ENCODE data around the gene CYB561.

The CYB561 gene

GRCh38 chr17:63438092-63439051, 7.7 kb downstream of the CYB561 start:
- no peaks in the 10 kb centered on the region for H3K27me3 ChIP-seq (ENCODE audit: insufficient read depth, low read length)
- 87% methylated on average over 39 of the region's 46 CpGs for WGBS
- H3K9me3 ChIP-seq (ENCODE audit: insufficient read depth, low read depth, low read length), result no peaks in the 10 kb centered on the region
- H3K36me3 ChIP-seq (ENCODE audit: insufficient read depth, low read length), result 0 out of 2 replicates have a peak, but pooled peaks cover 3% of the 10 kb centered on the region
- no peak overlapping the region for H3K4me3 ChIP-seq (ENCODE audit: low read length)
- no peak overlapping the region for H3K27ac ChIP-seq (ENCODE audit: low read depth, low read length)
- H3K4me1 ChIP-seq (ENCODE audit: insufficient read depth, low read length), result no peaks in the 10 kb centered on the region
- H3K9ac ChIP-seq (ENCODE audit: low read depth, low read length), result no peak overlapping the region

DNA sequence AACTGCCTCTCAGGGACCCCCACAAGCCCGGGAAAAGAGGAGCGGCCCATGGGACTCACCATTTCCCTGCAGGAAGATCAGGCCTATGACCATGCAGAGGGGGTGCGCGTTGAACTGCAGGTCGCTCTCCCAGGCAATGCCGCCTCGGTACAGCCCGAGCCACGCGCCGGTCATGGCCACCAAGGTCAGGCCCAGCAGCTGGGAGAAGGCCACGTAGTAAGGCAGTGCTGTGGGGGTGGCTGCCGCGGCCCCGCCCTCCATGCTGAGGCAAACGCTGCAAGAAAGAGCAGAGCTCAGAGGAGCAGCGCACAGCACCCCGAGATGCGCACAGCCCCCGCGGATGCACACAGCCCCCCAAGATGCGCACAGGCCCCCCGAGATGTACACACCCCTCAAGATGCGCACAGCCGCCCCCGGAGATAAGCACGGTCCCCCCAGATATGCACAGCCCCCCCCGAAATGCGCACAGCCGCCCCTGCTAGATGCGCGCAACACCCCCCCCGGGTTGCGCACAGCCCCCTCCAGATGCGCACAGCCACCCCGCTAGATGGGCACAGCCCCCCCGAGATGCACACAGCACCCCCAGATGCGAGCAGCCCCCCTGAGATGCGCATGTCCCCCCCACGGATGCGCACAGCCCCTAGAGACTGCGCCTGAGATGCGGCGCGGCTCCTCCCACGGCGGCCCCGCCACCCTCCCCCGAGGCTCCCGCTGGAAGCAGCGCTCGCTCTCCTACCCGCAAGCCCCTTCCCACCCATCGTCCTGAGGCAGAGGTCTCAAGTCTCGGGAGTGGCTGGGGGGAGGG, 8.6 kb downstream of the CYB561 start:
- Histone ChIP-seq H3K36me3 (ENCODE audit: insufficient read depth, low read length) (0 out of 2 replicates have a peak, but pooled peaks cover 3% of the 10 kb centered on the region), H3K4me1 (ENCODE audit: insufficient read depth, low read length) (no peaks in the 10 kb centered on the region), H3K9me3 (ENCODE audit: insufficient read depth, low read depth, low read length) (no peaks in the 10 kb centered on the region), H3K27me3 (ENCODE audit: insufficient read depth, low read length) (no peaks in the 10 kb centered on the region), H3K4me3 (ENCODE audit: low read length) (no peak overlapping the region), H3K27ac (ENCODE audit: low read depth, low read length) (no peak overlapping the region), H3K9ac (ENCODE audit: low read depth, low read length) (no peak overlapping the region)
- 92% methylated on average over 55 of the region's 55 CpGs for WGBS

DNA sequence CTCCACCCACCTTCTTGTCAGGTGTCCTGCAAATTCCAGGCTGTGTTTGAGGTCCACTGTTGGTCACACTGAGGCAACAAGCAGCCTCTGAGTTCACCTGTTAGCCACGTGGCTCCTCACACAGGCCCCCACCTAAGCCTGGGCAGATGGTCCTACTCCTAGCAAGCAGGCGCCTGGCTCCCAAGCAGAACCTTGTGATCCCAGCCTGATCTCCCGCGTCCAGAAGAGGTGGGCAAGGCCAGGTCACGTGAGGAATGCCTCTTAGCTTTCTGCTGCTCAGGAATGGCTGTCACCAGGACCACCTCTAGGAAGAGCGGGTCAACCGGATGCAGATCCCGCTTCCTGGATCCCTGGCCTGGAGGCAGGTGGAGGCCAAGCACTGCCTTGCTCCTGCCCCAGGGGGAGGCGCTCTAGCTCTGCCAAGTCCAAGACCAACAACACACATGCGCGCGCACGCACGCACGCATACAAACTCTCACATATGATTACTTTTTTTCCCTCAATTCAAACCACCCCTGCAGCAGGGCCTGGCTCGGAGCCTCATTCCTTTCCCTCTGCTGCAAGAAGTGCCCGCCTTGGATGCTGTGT, 9.5 kb downstream of the CYB561 start:
- no peak overlapping the region for H3K4me3 ChIP-seq (ENCODE audit: low read length)
- H3K27me3 ChIP-seq (ENCODE audit: insufficient read depth, low read length), result no peaks in the 10 kb centered on the region
- 87% methylated on average over 17 of the region's 17 CpGs for WGBS
- H3K36me3 ChIP-seq (ENCODE audit: insufficient read depth, low read length), result 0 out of 2 replicates have a peak, but pooled peaks cover 3% of the 10 kb centered on the region
- no peaks in the 10 kb centered on the region for H3K4me1 ChIP-seq (ENCODE audit: insufficient read depth, low read length)
- no peak overlapping the region for H3K9ac ChIP-seq (ENCODE audit: low read depth, low read length)
- no peaks in the 10 kb centered on the region for H3K9me3 ChIP-seq (ENCODE audit: insufficient read depth, low read depth, low read length)
- H3K27ac ChIP-seq (ENCODE audit: low read depth, low read length), result no peak overlapping the region

DNA sequence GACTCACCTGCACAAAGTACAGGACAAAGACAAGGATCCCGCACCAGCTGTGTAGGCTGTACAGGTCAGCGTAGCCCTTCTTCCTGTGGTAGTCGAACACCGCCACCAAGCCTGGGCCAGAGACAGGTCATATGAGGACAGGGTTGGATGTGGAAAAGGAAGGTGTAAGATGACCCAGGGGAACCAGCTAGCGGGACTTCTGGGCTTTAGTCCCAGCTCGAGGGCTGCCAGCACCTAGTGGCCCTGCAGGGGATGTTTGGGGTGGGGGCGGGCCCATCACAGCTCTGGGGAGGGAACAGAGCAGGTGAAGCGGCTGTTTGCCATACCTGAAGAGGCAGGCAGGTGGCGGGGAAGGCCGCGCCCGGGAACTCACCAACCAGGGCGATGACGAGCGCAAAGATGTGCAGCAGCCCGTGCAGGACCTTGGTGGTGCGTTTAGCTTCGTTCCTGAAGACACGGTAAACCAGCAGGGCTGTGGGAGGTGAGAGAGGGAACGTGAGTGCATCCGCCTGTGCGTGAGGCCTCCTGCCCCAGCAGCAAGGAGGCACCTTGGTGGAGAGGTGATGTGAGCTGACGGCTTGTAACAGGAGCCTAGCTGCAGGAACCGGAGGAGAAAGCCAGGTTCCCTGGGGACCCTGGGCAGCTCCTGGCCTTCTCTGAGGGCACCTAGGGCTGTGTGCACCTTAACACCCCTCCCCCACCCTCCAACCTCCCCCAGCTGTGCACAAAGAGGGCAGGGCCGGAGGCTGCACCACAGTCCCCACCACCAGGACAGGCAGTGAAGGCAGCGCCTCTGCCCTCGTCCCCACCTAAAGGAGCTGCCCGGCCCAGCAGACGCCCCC, 10.2 kb downstream of the CYB561 start:
- Histone ChIP-seq H3K9me3 (ENCODE audit: insufficient read depth, low read depth, low read length) (no peaks in the 10 kb centered on the region), H3K27ac (ENCODE audit: low read depth, low read length) (no peak overlapping the region), H3K27me3 (ENCODE audit: insufficient read depth, low read length) (no peaks in the 10 kb centered on the region), H3K9ac (ENCODE audit: low read depth, low read length) (no peak overlapping the region), H3K4me3 (ENCODE audit: low read length) (no peak overlapping the region), H3K36me3 (ENCODE audit: insufficient read depth, low read length) (0 out of 2 replicates have a peak, but pooled peaks cover 3% of the 10 kb centered on the region), H3K4me1 (ENCODE audit: insufficient read depth, low read length) (no peaks in the 10 kb centered on the region)
- 90% methylated on average over 29 of the region's 29 CpGs for WGBS

- no peak overlapping the region for H3K9ac ChIP-seq (ENCODE audit: low read depth, low read length)
Measured at GRCh38 chr17:63434951-63435571, 11.0 kb downstream of the CYB561 start.

GRCh38 chr17:63433746-63434591, 12.1 kb downstream of the CYB561 start:
- H3K4me1 ChIP-seq (ENCODE audit: insufficient read depth, low read length), result no peaks in the 10 kb centered on the region
- no peaks in the 10 kb centered on the region for H3K27me3 ChIP-seq (ENCODE audit: insufficient read depth, low read length)
- H3K9me3 ChIP-seq (ENCODE audit: insufficient read depth, low read depth, low read length), result no peaks in the 10 kb centered on the region
- H3K27ac ChIP-seq (ENCODE audit: low read depth, low read length), result no peak overlapping the region
- no peak overlapping the region for H3K9ac ChIP-seq (ENCODE audit: low read depth, low read length)
- H3K4me3 ChIP-seq (ENCODE audit: low read length), result no peak overlapping the region
- H3K36me3 ChIP-seq (ENCODE audit: insufficient read depth, low read length), result 0 out of 2 replicates have a peak, but pooled peaks cover 3% of the 10 kb centered on the region
- 91% methylated on average over 32 of the region's 32 CpGs for WGBS

More at GRCh38 chr17:63434951-63435571, 11.0 kb downstream of the CYB561 start:
- no peaks in the 10 kb centered on the region for H3K9me3 ChIP-seq (ENCODE audit: insufficient read depth, low read depth, low read length)
- H3K4me3 ChIP-seq (ENCODE audit: low read length), result no peak overlapping the region
- WGBS, result 93% methylated on average over 25 of the region's 25 CpGs
- no peak overlapping the region for H3K27ac ChIP-seq (ENCODE audit: low read depth, low read length)
- H3K4me1 ChIP-seq (ENCODE audit: insufficient read depth, low read length), result no peaks in the 10 kb centered on the region
- no peaks in the 10 kb centered on the region for H3K27me3 ChIP-seq (ENCODE audit: insufficient read depth, low read length)
- 0 out of 2 replicates have a peak, but pooled peaks cover 3% of the 10 kb centered on the region for H3K36me3 ChIP-seq (ENCODE audit: insufficient read depth, low read length)

DNA sequence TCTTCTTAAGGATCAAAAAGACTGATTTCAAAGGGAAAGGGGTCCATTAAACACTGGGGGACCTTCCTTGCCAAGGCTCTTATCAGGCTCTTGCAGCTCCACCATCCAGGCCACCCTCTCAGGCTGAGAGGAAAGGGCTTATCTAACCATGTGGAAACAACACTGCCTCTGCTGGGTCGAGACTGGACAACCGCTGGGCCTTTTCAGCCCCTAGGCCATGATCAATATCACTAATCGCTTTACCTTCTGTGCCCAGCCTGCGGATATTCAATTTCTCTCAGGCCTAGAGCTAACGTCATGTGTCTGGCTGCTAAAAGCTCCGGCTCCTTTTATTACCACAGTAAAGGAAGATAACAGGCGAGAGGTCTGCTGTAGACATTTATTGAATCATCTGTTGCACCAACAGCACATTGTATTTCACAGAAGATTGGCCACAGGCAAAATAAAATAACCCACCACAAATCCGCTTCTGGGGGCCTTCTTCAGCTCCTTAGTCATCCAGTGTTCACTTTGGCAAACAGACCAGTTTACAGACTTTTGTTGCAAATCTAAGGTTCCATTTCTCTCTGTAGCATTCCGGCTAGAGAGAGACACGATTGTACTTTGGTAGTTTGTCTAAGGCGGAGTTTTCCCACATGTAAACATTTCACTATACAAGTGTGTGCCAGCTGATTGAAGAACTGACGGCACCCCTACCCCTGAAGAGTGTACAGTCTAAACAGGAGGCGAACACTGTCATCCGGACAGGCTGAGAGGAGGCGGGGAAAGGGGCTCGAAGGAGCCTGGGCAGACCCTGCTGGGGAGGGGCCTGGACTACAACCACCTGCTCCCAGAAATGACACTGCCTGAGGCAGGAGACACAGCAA, 13.9 kb downstream of the CYB561 start:
- H3K9ac ChIP-seq (ENCODE audit: low read depth, low read length), result no peak overlapping the region
- H3K27me3 ChIP-seq (ENCODE audit: insufficient read depth, low read length), result no peaks in the 10 kb centered on the region
- H3K9me3 ChIP-seq (ENCODE audit: insufficient read depth, low read depth, low read length), result no peaks in the 10 kb centered on the region
- 0 out of 2 replicates have a peak, but pooled peaks cover 3% of the 10 kb centered on the region for H3K36me3 ChIP-seq (ENCODE audit: insufficient read depth, low read length)
- peaks cover 12% of the 10 kb centered on the region for H3K4me1 ChIP-seq (ENCODE audit: insufficient read depth, low read length)
- H3K4me3 ChIP-seq (ENCODE audit: low read length), result no peak overlapping the region
- H3K27ac ChIP-seq (ENCODE audit: low read depth, low read length), result no peak overlapping the region
- WGBS, result 93% methylated on average over 16 of the region's 16 CpGs

GRCh38 chr17:63431618-63431938, 14.5 kb downstream of the CYB561 start:
- 91% methylated on average over 7 of the region's 7 CpGs for WGBS
- H3K9ac ChIP-seq (ENCODE audit: low read depth, low read length), result no peak overlapping the region
- no peak overlapping the region for H3K27ac ChIP-seq (ENCODE audit: low read depth, low read length)
- no peak overlapping the region for H3K4me3 ChIP-seq (ENCODE audit: low read length)
- no peaks in the 10 kb centered on the region for H3K27me3 ChIP-seq (ENCODE audit: insufficient read depth, low read length)
- 0 out of 2 replicates have a peak, but pooled peaks cover 3% of the 10 kb centered on the region for H3K36me3 ChIP-seq (ENCODE audit: insufficient read depth, low read length)
- no peaks in the 10 kb centered on the region for H3K9me3 ChIP-seq (ENCODE audit: insufficient read depth, low read depth, low read length)
- H3K4me1 ChIP-seq (ENCODE audit: insufficient read depth, low read length), result peaks cover 18% of the 10 kb centered on the region

- WGBS, result 90% methylated on average over 11 of the region's 11 CpGs
- H3K9ac ChIP-seq (ENCODE audit: low read depth, low read length), result no peak overlapping the region
- no peaks in the 10 kb centered on the region for H3K9me3 ChIP-seq (ENCODE audit: insufficient read depth, low read depth, low read length)
- H3K27me3 ChIP-seq (ENCODE audit: insufficient read depth, low read length), result no peaks in the 10 kb centered on the region
- H3K36me3 ChIP-seq (ENCODE audit: insufficient read depth, low read length), result 0 out of 2 replicates have a peak, but pooled peaks cover 3% of the 10 kb centered on the region
- no peak overlapping the region for H3K4me3 ChIP-seq (ENCODE audit: low read length)
- H3K4me1 ChIP-seq (ENCODE audit: insufficient read depth, low read length), result peaks cover 25% of the 10 kb centered on the region
- H3K27ac ChIP-seq (ENCODE audit: low read depth, low read length), result no peak overlapping the region
Measured at GRCh38 chr17:63430223-63430622, 15.9 kb downstream of the CYB561 start.
